HEK293 (cell line): ENCODE results near the gene COL6A2.

Source experiments
- BCL11B ChIP-seq: fragments of 450-650 bp; formaldehyde crosslinking; IDR thresholded peaks from 2 replicates; pipeline ENCODE4 v1.5.1; 2016; ENCODE audit warnings: low read depth, missing biosample characterization, missing genetic modification characterization
- GLI2 ChIP-seq: fragments of 450-650 bp; formaldehyde crosslinking; IDR thresholded peaks from 2 replicates; pipeline ENCODE4; 2017; ENCODE audit warnings: missing biosample characterization, missing genetic modification characterization, low read depth, borderline replicate concordance
- GLIS1 ChIP-seq: fragments of 450-650 bp; formaldehyde crosslinking; IDR thresholded peaks from 2 replicates; pipeline ENCODE4 v1.5.1; 2016; ENCODE audit warnings: missing biosample characterization, missing genetic modification characterization
- SALL2 ChIP-seq: fragments of 450-650 bp; formaldehyde crosslinking; IDR thresholded peaks from 2 replicates; pipeline ENCODE4 v1.5.0; 2017; ENCODE audit warnings: missing biosample characterization, mild to moderate bottlenecking, missing genetic modification characterization, borderline replicate concordance
- SP2 ChIP-seq: fragments of 450-650 bp; formaldehyde crosslinking; IDR thresholded peaks from 2 replicates; pipeline ENCODE4 v1.5.1; 2016; ENCODE audit warnings: missing biosample characterization, missing genetic modification characterization
- ZBTB21 ChIP-seq: fragments of 450-650 bp; formaldehyde crosslinking; IDR thresholded peaks from 2 replicates; pipeline ENCODE4 v1.5.1; 2017; ENCODE audit warnings: missing biosample characterization, missing genetic modification characterization
- ZNF175 ChIP-seq: fragments of 450-650 bp; formaldehyde crosslinking; IDR thresholded peaks from 2 replicates; pipeline ENCODE4 v1.5.1; 2016; ENCODE audit warnings: missing biosample characterization, missing genetic modification characterization
- ZNF24 ChIP-seq: fragments of 450-650 bp; formaldehyde crosslinking; IDR thresholded peaks from 2 replicates; pipeline ENCODE4 v1.5.1; 2016; ENCODE audit warnings: missing biosample characterization, missing genetic modification characterization
- ZNF362 ChIP-seq: fragments of 450-650 bp; formaldehyde crosslinking; IDR thresholded peaks from 2 replicates; pipeline ENCODE4 v1.5.1; 2016; ENCODE audit warnings: missing biosample characterization, missing genetic modification characterization
- TF ChIP-seq, protein P1 (sequence below): fragments of 450-650 bp; formaldehyde crosslinking; IDR thresholded peaks from 2 replicates; pipeline ENCODE4 v1.5.1; 2016; ENCODE audit warnings: missing biosample characterization, missing genetic modification characterization
- TF ChIP-seq, protein P2 (sequence below): fragments of 450-650 bp; formaldehyde crosslinking; IDR thresholded peaks from 2 replicates; pipeline ENCODE4 v1.5.1; 2016; ENCODE audit warnings: missing biosample characterization, missing genetic modification characterization

GRCh38 chr21:46095083-46095719 is 2.7 kb upstream of the COL6A2 start:
- TF ChIP-seq GLIS1 (tag by site-specific recombination) (no peak), SP2 (tag by site-specific recombination) (no peak), ZNF24 (tag by site-specific recombination) (no peak), SALL2 (no peak), BCL11B (tag by site-specific recombination) (no peak), ZNF362 (no peak), GLI2 (tag by site-specific recombination) (no peak), ZBTB21 (tag by site-specific recombination) (no peak), ZNF175 (tag by site-specific recombination) (no peak)
- TF ChIP-seq, protein P1, sequence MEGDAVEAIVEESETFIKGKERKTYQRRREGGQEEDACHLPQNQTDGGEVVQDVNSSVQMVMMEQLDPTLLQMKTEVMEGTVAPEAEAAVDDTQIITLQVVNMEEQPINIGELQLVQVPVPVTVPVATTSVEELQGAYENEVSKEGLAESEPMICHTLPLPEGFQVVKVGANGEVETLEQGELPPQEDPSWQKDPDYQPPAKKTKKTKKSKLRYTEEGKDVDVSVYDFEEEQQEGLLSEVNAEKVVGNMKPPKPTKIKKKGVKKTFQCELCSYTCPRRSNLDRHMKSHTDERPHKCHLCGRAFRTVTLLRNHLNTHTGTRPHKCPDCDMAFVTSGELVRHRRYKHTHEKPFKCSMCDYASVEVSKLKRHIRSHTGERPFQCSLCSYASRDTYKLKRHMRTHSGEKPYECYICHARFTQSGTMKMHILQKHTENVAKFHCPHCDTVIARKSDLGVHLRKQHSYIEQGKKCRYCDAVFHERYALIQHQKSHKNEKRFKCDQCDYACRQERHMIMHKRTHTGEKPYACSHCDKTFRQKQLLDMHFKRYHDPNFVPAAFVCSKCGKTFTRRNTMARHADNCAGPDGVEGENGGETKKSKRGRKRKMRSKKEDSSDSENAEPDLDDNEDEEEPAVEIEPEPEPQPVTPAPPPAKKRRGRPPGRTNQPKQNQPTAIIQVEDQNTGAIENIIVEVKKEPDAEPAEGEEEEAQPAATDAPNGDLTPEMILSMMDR (tag by site-specific recombination) = no peak
- TF ChIP-seq, protein P2, sequence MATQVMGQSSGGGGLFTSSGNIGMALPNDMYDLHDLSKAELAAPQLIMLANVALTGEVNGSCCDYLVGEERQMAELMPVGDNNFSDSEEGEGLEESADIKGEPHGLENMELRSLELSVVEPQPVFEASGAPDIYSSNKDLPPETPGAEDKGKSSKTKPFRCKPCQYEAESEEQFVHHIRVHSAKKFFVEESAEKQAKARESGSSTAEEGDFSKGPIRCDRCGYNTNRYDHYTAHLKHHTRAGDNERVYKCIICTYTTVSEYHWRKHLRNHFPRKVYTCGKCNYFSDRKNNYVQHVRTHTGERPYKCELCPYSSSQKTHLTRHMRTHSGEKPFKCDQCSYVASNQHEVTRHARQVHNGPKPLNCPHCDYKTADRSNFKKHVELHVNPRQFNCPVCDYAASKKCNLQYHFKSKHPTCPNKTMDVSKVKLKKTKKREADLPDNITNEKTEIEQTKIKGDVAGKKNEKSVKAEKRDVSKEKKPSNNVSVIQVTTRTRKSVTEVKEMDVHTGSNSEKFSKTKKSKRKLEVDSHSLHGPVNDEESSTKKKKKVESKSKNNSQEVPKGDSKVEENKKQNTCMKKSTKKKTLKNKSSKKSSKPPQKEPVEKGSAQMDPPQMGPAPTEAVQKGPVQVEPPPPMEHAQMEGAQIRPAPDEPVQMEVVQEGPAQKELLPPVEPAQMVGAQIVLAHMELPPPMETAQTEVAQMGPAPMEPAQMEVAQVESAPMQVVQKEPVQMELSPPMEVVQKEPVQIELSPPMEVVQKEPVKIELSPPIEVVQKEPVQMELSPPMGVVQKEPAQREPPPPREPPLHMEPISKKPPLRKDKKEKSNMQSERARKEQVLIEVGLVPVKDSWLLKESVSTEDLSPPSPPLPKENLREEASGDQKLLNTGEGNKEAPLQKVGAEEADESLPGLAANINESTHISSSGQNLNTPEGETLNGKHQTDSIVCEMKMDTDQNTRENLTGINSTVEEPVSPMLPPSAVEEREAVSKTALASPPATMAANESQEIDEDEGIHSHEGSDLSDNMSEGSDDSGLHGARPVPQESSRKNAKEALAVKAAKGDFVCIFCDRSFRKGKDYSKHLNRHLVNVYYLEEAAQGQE = no peak
